IMR-90 (cell line): ENCODE data around the gene AKAP1.

Experiments used
- BHLHE40 ChIP-seq: fragments of 150-350 bp; IDR thresholded peaks from 2 replicates; pipeline ENCODE4 v1.6.1; 2016; ENCODE audit warnings: mild to moderate bottlenecking, low read depth, low read length
- CEBPB ChIP-seq: IDR thresholded peaks from 2 replicates; pipeline ENCODE4 v1.6.1; 2012; ENCODE audit warnings: low read depth, low read length, improper control_type of control experiment
- MAFK ChIP-seq: IDR thresholded peaks from 2 replicates; pipeline ENCODE4 v1.6.1; 2012; ENCODE audit warnings: low read depth, low read length, improper control_type of control experiment
- MAZ ChIP-seq: IDR thresholded peaks from 2 replicates; pipeline ENCODE4 v1.6.1; 2012; ENCODE audit warnings: low read depth, mild to moderate bottlenecking, low read length, improper control_type of control experiment, moderate library complexity, borderline replicate concordance
- MXI1 ChIP-seq: IDR thresholded peaks from 2 replicates; pipeline ENCODE4 v1.6.1; 2012; ENCODE audit warnings: low read depth, mild to moderate bottlenecking, low read length, moderate library complexity, borderline replicate concordance
- NFE2L2 ChIP-seq: fragments of 150-350 bp; IDR thresholded peaks from 2 replicates; pipeline ENCODE4 v1.6.1; 2016; ENCODE audit warnings: low read depth, mild to moderate bottlenecking, low read length
- POLR2A ChIP-seq: IDR thresholded peaks from 2 replicates; pipeline ENCODE4 v1.6.1; 2012; ENCODE audit warnings: mild to moderate bottlenecking, low read depth, low read length
- RAD21 ChIP-seq: IDR thresholded peaks from 2 replicates; pipeline ENCODE4 v1.6.1; 2012; ENCODE audit warnings: low read length, improper control_type of control experiment
- RCOR1 ChIP-seq: IDR thresholded peaks from 2 replicates; pipeline ENCODE4 v1.6.1; 2012; ENCODE audit warnings: mild to moderate bottlenecking, low read length, improper control_type of control experiment; ENCODE audit not compliant: insufficient replicate concordance
- SMC3 ChIP-seq: fragments of 150-350 bp; IDR thresholded peaks from 2 replicates; pipeline ENCODE4 v1.6.1; 2016; ENCODE audit warnings: low read depth, mild to moderate bottlenecking, antibody characterized with exemption, low read length, moderate library complexity
- TF ChIP-seq, protein P1 (sequence below): conservative IDR thresholded peaks from 2 replicates; pipeline ENCODE4 v1.5.1; 2012; ENCODE audit warnings: mild to moderate bottlenecking, low read depth, low read length, improper control_type of control experiment

DNA sequence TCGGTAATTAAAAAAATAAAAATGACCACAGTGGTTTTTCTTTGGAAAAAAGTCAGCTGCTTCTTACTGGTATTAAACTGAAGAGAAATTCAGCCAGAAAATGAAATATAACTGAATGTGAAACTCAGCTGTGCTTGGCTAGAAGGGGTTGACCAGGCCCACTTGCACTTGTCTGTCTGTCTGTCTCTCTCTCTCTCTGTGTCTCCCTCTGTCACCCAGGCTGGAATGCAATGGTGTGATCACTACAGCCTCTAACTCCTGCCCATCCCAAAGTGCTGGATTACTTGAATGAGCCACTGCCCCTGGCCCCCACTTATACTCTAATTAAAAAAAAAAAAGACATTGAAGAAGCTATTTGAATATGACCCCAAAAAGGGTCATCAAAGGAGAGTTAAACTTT is 17.3 kb upstream of the AKAP1 start:
- TF ChIP-seq, protein P1, sequence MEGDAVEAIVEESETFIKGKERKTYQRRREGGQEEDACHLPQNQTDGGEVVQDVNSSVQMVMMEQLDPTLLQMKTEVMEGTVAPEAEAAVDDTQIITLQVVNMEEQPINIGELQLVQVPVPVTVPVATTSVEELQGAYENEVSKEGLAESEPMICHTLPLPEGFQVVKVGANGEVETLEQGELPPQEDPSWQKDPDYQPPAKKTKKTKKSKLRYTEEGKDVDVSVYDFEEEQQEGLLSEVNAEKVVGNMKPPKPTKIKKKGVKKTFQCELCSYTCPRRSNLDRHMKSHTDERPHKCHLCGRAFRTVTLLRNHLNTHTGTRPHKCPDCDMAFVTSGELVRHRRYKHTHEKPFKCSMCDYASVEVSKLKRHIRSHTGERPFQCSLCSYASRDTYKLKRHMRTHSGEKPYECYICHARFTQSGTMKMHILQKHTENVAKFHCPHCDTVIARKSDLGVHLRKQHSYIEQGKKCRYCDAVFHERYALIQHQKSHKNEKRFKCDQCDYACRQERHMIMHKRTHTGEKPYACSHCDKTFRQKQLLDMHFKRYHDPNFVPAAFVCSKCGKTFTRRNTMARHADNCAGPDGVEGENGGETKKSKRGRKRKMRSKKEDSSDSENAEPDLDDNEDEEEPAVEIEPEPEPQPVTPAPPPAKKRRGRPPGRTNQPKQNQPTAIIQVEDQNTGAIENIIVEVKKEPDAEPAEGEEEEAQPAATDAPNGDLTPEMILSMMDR, result no peak
- TF ChIP-seq MAZ (no peak), RCOR1 (no peak), MXI1 (no peak), BHLHE40 (no peak), POLR2A (no peak), RAD21 (no peak), CEBPB (no peak), NFE2L2 (no peak), MAFK (no peak), SMC3 (no peak)
